WTC11 (cell line): ENCODE data around the gene LAT. TPM values are rescaled to one million over a fixed set of nuclear protein-coding genes. Genes with fewer than 3 reads are reported as not detected.

Experiments used
- ATAC-seq: fragments of 200-7000 bp; cut with Tn5 transposase; 2 replicates; pipeline ENCODE4 v1.10.0; 2021; ENCODE audit warnings: mild to moderate bottlenecking, moderate library complexity
- CTCF ChIA-PET: fragments of 300-600 bp; sonication (Branson Sonifier 250); formaldehyde crosslinking; loops from one replicate; lab custom pipeline; 2021; ENCODE audit warnings: antibody characterized with exemption; lab: Charles Lee
- POLR2A ChIA-PET: fragments of 350-600 bp; sonication (Branson Sonifier 250); formaldehyde crosslinking; loops from one replicate; lab custom pipeline; 2021; ENCODE audit warnings: antibody characterized with exemption; lab: Charles Lee
- DNase-seq: peaks from one replicate; pipeline ENCODE4 v3.0.0; 2021; ENCODE audit warnings: low spot score
- H3K27ac Mint-ChIP-seq: 2 replicates; pipeline ENCODE4 v1.8.0; 2021; ENCODE audit warnings: mixed read lengths
- H3K27me3 Mint-ChIP-seq: 2 replicates; pipeline ENCODE4 v1.8.0; 2021; ENCODE audit warnings: low read depth, mild to moderate bottlenecking, moderate library complexity, mixed read lengths
- H3K36me3 Mint-ChIP-seq: 2 replicates; pipeline ENCODE4 v1.8.0; 2021; ENCODE audit warnings: mixed read lengths
- H3K4me1 Mint-ChIP-seq: 2 replicates; pipeline ENCODE4 v1.8.0; 2022; ENCODE audit warnings: mixed read lengths
- H3K4me3 Mint-ChIP-seq: 2 replicates; pipeline ENCODE4 v1.8.0; 2021; ENCODE audit warnings: mild to moderate bottlenecking, moderate library complexity, mixed read lengths
- H3K9me3 Mint-ChIP-seq: 2 replicates; pipeline ENCODE4 v1.8.0; 2021; ENCODE audit warnings: mixed read lengths
- ATF1 ChIP-seq: sonication (generic); formaldehyde crosslinking; IDR thresholded peaks from 2 replicates; pipeline ENCODE4 v1.8.1; 2023; ENCODE audit warnings: mild to moderate bottlenecking, moderate library complexity, missing genetic modification reagents
- E2F5 ChIP-seq: sonication (generic); formaldehyde crosslinking; IDR thresholded peaks from 2 replicates; pipeline ENCODE4 v1.8.1; 2022; ENCODE audit warnings: mild to moderate bottlenecking, moderate library complexity, missing genetic modification reagents
- FOXJ3 ChIP-seq: sonication (generic); formaldehyde crosslinking; IDR thresholded peaks from 2 replicates; pipeline ENCODE4 v1.9.0; 2021; ENCODE audit warnings: missing genetic modification reagents, mild to moderate bottlenecking, borderline replicate concordance
- IRF2 ChIP-seq: sonication (generic); formaldehyde crosslinking; IDR thresholded peaks from 2 replicates; pipeline ENCODE4 v1.8.0; 2022; ENCODE audit warnings: low read depth, missing genetic modification reagents, borderline replicate concordance
- KAT7 ChIP-seq: sonication (generic); formaldehyde crosslinking; IDR thresholded peaks from 2 replicates; pipeline ENCODE4 v1.8.1; 2023; ENCODE audit warnings: missing genetic modification reagents, mild to moderate bottlenecking, borderline replicate concordance
- USF1 ChIP-seq: sonication (generic); formaldehyde crosslinking; IDR thresholded peaks from 2 replicates; pipeline ENCODE4 v1.8.0; 2022; ENCODE audit warnings: mild to moderate bottlenecking, missing genetic modification reagents
- ZBTB21 ChIP-seq: sonication (generic); formaldehyde crosslinking; IDR thresholded peaks from 2 replicates; pipeline ENCODE4 v1.8.1; 2023; ENCODE audit warnings: mild to moderate bottlenecking, missing genetic modification reagents, borderline replicate concordance
- ZBTB43 ChIP-seq: sonication (generic); formaldehyde crosslinking; IDR thresholded peaks from 2 replicates; pipeline ENCODE4 v1.8.1; 2023; ENCODE audit warnings: mild to moderate bottlenecking, missing genetic modification reagents
- ZNF138 ChIP-seq: sonication (generic); formaldehyde crosslinking; conservative IDR thresholded peaks from 2 replicates; pipeline ENCODE4 v1.8.1; 2022; ENCODE audit warnings: mild to moderate bottlenecking, moderate library complexity, missing genetic modification reagents
- ZNF219 ChIP-seq: sonication (generic); formaldehyde crosslinking; IDR thresholded peaks from 2 replicates; pipeline ENCODE4 v1.8.0; 2023; ENCODE audit warnings: missing genetic modification reagents, mild to moderate bottlenecking, borderline replicate concordance
- ZNF232 ChIP-seq: sonication (generic); formaldehyde crosslinking; IDR thresholded peaks from 2 replicates; pipeline ENCODE4 v1.8.0; 2022; ENCODE audit warnings: mild to moderate bottlenecking, missing genetic modification reagents
- ZNF281 ChIP-seq: sonication (generic); formaldehyde crosslinking; IDR thresholded peaks from 2 replicates; pipeline ENCODE4 v1.8.0; 2023; ENCODE audit warnings: mild to moderate bottlenecking, missing genetic modification reagents
- ZNF416 ChIP-seq: fragments of 250-450 bp; sonication (Bioruptor Pico); IDR thresholded peaks from 2 replicates; pipeline ENCODE4 v1.9.0; 2021; ENCODE audit warnings: mild to moderate bottlenecking, inconsistent platforms
- ZNF671 ChIP-seq: fragments of 250-450 bp; sonication (Bioruptor Pico); IDR thresholded peaks from 2 replicates; pipeline ENCODE4 v1.8.0; 2021; ENCODE audit warnings: mild to moderate bottlenecking
- total RNA-seq: library from RNA; stranded (reverse); gene quantifications from 3 replicates; pipeline ENCODE4 v1.2.3, GENCODE V29; 2021
- TF ChIP-seq, protein P1 (sequence below): sonication (generic); formaldehyde crosslinking; IDR thresholded peaks from 2 replicates; pipeline ENCODE4 v1.8.1; 2023; ENCODE audit warnings: mild to moderate bottlenecking, missing genetic modification reagents, borderline replicate concordance
- TF ChIP-seq, protein P2 (sequence below): sonication (generic); formaldehyde crosslinking; IDR thresholded peaks from 2 replicates; pipeline ENCODE4 v1.8.0; 2023; ENCODE audit warnings: missing genetic modification reagents, mild to moderate bottlenecking, borderline replicate concordance
- TF ChIP-seq, protein P3 (sequence below): sonication (generic); formaldehyde crosslinking; IDR thresholded peaks from 2 replicates; pipeline ENCODE4 v1.8.0; 2022; ENCODE audit warnings: missing genetic modification reagents

LAT gene
- total RNA-seq, 1 experiment from 2014 or later: 5.6 TPM

GRCh38 chr16:28951410-28951943 is 33.4 kb upstream of the LAT start (continued):
- TF ChIP-seq ZNF281: no peak
- TF ChIP-seq ZNF219 (CRISPR knock-in tag): no peak
- no peak for TF ChIP-seq ZNF232
- TF ChIP-seq KAT7 (CRISPR knock-in tag): no peak
- no peak for TF ChIP-seq USF1
- no peak for TF ChIP-seq ZNF416 (CRISPR knock-in tag)
- TF ChIP-seq, all 79 proteins: peak for 0

DNA sequence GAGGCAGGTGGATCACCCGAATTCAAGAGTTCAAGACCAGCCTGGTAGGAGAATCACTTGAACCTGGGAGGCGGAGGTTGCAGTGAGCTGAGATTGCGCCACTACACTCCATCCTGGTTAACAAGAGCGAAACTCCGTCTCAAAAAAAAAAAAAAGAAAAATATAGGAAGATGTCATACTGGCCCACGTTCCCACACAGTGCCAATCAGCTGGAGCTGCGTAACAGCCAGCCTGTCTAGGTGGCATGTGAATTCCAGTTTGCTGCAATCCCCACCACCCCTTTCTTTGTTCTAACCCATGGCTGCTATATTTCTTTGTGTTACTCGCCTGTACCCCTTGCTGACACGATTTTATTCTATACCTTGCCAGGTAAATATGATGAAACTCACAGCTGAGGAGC is 26.6 kb upstream of the LAT start:
- no peak for DNase-seq
- ChIA-PET CTCF (no interaction called here), POLR2A (no interaction called here)
- Mint-ChIP-seq H3K27me3 (no peaks in the 10 kb centered on the region), H3K9me3 (no peaks in the 10 kb centered on the region), H3K36me3 (peaks cover 73% of the 10 kb centered on the region), H3K27ac (no peak overlapping the region), H3K4me3 (no peak overlapping the region), H3K4me1 (no peaks in the 10 kb centered on the region)
- no peak for ATAC-seq
- TF ChIP-seq ZNF138 (CRISPR knock-in tag) (no peak), FOXJ3 (CRISPR knock-in tag) (no peak), ATF1 (no peak), IRF2 (CRISPR knock-in tag) (no peak), ZBTB21 (CRISPR knock-in tag) (no peak), E2F5 (CRISPR knock-in tag) (no peak), ZBTB43 (no peak), ZNF671 (CRISPR knock-in tag) (no peak)
- TF ChIP-seq, protein P1, sequence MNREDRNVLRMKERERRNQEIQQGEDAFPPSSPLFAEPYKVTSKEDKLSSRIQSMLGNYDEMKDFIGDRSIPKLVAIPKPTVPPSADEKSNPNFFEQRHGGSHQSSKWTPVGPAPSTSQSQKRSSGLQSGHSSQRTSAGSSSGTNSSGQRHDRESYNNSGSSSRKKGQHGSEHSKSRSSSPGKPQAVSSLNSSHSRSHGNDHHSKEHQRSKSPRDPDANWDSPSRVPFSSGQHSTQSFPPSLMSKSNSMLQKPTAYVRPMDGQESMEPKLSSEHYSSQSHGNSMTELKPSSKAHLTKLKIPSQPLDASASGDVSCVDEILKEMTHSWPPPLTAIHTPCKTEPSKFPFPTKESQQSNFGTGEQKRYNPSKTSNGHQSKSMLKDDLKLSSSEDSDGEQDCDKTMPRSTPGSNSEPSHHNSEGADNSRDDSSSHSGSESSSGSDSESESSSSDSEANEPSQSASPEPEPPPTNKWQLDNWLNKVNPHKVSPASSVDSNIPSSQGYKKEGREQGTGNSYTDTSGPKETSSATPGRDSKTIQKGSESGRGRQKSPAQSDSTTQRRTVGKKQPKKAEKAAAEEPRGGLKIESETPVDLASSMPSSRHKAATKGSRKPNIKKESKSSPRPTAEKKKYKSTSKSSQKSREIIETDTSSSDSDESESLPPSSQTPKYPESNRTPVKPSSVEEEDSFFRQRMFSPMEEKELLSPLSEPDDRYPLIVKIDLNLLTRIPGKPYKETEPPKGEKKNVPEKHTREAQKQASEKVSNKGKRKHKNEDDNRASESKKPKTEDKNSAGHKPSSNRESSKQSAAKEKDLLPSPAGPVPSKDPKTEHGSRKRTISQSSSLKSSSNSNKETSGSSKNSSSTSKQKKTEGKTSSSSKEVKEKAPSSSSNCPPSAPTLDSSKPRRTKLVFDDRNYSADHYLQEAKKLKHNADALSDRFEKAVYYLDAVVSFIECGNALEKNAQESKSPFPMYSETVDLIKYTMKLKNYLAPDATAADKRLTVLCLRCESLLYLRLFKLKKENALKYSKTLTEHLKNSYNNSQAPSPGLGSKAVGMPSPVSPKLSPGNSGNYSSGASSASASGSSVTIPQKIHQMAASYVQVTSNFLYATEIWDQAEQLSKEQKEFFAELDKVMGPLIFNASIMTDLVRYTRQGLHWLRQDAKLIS (CRISPR knock-in tag): no peak
- TF ChIP-seq, protein P2, sequence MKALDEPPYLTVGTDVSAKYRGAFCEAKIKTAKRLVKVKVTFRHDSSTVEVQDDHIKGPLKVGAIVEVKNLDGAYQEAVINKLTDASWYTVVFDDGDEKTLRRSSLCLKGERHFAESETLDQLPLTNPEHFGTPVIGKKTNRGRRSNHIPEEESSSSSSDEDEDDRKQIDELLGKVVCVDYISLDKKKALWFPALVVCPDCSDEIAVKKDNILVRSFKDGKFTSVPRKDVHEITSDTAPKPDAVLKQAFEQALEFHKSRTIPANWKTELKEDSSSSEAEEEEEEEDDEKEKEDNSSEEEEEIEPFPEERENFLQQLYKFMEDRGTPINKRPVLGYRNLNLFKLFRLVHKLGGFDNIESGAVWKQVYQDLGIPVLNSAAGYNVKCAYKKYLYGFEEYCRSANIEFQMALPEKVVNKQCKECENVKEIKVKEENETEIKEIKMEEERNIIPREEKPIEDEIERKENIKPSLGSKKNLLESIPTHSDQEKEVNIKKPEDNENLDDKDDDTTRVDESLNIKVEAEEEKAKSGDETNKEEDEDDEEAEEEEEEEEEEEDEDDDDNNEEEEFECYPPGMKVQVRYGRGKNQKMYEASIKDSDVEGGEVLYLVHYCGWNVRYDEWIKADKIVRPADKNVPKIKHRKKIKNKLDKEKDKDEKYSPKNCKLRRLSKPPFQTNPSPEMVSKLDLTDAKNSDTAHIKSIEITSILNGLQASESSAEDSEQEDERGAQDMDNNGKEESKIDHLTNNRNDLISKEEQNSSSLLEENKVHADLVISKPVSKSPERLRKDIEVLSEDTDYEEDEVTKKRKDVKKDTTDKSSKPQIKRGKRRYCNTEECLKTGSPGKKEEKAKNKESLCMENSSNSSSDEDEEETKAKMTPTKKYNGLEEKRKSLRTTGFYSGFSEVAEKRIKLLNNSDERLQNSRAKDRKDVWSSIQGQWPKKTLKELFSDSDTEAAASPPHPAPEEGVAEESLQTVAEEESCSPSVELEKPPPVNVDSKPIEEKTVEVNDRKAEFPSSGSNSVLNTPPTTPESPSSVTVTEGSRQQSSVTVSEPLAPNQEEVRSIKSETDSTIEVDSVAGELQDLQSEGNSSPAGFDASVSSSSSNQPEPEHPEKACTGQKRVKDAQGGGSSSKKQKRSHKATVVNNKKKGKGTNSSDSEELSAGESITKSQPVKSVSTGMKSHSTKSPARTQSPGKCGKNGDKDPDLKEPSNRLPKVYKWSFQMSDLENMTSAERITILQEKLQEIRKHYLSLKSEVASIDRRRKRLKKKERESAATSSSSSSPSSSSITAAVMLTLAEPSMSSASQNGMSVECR (CRISPR knock-in tag): no peak
- TF ChIP-seq, protein P3, sequence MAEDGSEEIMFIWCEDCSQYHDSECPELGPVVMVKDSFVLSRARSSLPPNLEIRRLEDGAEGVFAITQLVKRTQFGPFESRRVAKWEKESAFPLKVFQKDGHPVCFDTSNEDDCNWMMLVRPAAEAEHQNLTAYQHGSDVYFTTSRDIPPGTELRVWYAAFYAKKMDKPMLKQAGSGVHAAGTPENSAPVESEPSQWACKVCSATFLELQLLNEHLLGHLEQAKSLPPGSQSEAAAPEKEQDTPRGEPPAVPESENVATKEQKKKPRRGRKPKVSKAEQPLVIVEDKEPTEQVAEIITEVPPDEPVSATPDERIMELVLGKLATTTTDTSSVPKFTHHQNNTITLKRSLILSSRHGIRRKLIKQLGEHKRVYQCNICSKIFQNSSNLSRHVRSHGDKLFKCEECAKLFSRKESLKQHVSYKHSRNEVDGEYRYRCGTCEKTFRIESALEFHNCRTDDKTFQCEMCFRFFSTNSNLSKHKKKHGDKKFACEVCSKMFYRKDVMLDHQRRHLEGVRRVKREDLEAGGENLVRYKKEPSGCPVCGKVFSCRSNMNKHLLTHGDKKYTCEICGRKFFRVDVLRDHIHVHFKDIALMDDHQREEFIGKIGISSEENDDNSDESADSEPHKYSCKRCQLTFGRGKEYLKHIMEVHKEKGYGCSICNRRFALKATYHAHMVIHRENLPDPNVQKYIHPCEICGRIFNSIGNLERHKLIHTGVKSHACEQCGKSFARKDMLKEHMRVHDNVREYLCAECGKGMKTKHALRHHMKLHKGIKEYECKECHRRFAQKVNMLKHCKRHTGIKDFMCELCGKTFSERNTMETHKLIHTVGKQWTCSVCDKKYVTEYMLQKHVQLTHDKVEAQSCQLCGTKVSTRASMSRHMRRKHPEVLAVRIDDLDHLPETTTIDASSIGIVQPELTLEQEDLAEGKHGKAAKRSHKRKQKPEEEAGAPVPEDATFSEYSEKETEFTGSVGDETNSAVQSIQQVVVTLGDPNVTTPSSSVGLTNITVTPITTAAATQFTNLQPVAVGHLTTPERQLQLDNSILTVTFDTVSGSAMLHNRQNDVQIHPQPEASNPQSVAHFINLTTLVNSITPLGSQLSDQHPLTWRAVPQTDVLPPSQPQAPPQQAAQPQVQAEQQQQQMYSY (CRISPR knock-in tag): no peak
